PFSK-1 (cell line): ENCODE results near the gene AATF.

ENCODE experiments used
- POLR2AphosphoS5 ChIP-seq: IDR thresholded peaks from 2 replicates; pipeline ENCODE4 v1.6.1; 2012; ENCODE audit warnings: low read depth, mild to moderate bottlenecking, control low read depth, low read length, moderate library complexity
- SIN3A ChIP-seq: IDR thresholded peaks from 2 replicates; pipeline ENCODE4 v1.6.1; 2012; ENCODE audit warnings: mild to moderate bottlenecking, low read length, moderate library complexity, borderline replicate concordance; ENCODE audit not compliant: insufficient read depth

DNA sequence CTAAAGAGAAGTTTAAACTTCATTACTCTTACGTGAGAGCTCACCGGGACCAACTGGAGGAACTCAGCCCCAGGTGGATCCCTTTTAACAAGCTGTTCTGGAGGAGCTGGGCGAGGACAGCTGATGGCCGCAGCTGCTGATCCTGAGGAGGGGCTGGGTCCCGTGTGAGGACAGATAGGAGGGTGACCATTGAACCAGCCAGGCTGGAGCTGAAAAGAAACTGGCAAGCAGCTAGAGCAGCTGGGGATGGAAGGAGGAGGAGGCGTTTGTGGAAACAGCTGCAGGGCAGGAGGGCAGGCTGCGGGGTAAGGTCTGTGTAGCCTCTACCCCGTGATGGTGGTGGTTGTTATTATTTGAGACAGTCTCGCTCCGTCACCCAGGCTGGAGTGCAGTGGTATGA, 119.5 kb downstream of the AATF start:
- TF ChIP-seq SIN3A (no peak), POLR2AphosphoS5 (no peak)
